Stomach (tissue), 9 donors: Measurements from ENCODE around the gene LTBP3. TPM values are rescaled to one million over a fixed set of nuclear protein-coding genes. Genes with fewer than 3 reads are reported as not detected.

Experiments used
- DNase-seq, 2 donors: peaks; one replicate each; pipeline versions ENCODE4 v3.0.0 to v3.0.0-alpha.2; 2013 to 2019
- H3K27ac ChIP-seq, 5 donors: fragments of 200-600 bp in 4 of 5; sonication (generic) in 4 of 5; one replicate each; pipeline ENCODE4 v1.5.1; 2013 to 2019; ENCODE audit warnings: mild to moderate bottlenecking in 1 of 5, moderate library complexity in 1 of 5
- H3K27me3 ChIP-seq, 3 donors: fragments of 200-600 bp; sonication (generic); one replicate each; pipeline ENCODE4 v1.5.1; 2017 to 2019; ENCODE audit warnings: mixed run types in 1 of 3
- H3K36me3 ChIP-seq, 4 donors: fragments of 200-600 bp; sonication (generic); 1 replicate in 3 of 4; 2 replicates in 1 of 4; pipeline ENCODE4 v1.5.1; 2016 to 2019
- H3K4me1 ChIP-seq, 4 donors: fragments of 200-600 bp; sonication (generic); one replicate each; pipeline ENCODE4 v1.5.1; 2016 to 2019
- H3K4me3 ChIP-seq, 4 donors: fragments of 200-600 bp; sonication (generic) in 3 of 4; one replicate each; pipeline ENCODE4 v1.5.1; 2016 to 2019; ENCODE audit warnings: mild to moderate bottlenecking in 1 of 4
- H3K9me3 ChIP-seq, 4 donors: fragments of 200-600 bp; sonication (generic); one replicate each; pipeline ENCODE4 v1.5.1; 2016 to 2019
- CTCF ChIP-seq, 7 experiments: fragments of 450-650 bp in 4 of 7; fragments of 200-600 bp in 3 of 7; sonication (generic) in 3 of 7; IDR thresholded peaks; one replicate each; pipeline ENCODE4 v1.5.1; 2016 to 2019; ENCODE audit warnings: antibody characterized with exemption in 7 of 7, control low read depth in 2 of 7, mild to moderate bottlenecking in 1 of 7
- EP300 ChIP-seq: sonication (generic); formaldehyde crosslinking; IDR thresholded peaks from one replicate; pipeline ENCODE4 v1.6.1; 2017; ENCODE audit warnings: antibody characterized with exemption
- POLR2A ChIP-seq, 4 donors: fragments of 450-650 bp; IDR thresholded peaks; one replicate each; pipeline ENCODE4 v1.6.1; 2016; ENCODE audit warnings: antibody characterized with exemption in 4 of 4, control low read depth in 2 of 4, mild to moderate bottlenecking in 1 of 4, moderate library complexity in 1 of 4
- POLR2AphosphoS5 ChIP-seq, 3 donors: sonication (generic); formaldehyde crosslinking; IDR thresholded peaks; one replicate each; pipeline ENCODE4 v1.6.1; 2016; ENCODE audit warnings: antibody characterized with exemption in 3 of 3
- WGBS, 5 donors: extraction: QIAGEN DNeasy Blood & Tissue Kit in 3 of 5; methylation state at CpG; one replicate each; pipeline versions ENCODE4 v1.1.5 to v1.1.7; 2013 to 2018; 5-methylcytosine and 5-hydroxymethylcytosine counted together
- intact Hi-C: fragments of 100-400 bp; cut with DNase I; formaldehyde crosslinking; loops from one replicate; pipeline ENCODE4 v1.15.1; 2023; ENCODE audit warnings: low total_unique reads
- polyA plus RNA-seq, 3 donors: library from polyadenylated mRNA; stranded (reverse); fragments of 200-250 nt; gene quantifications; one replicate each; pipeline ENCODE4 v1.2.3, GENCODE V29; 2013
- total RNA-seq, 5 donors: library from RNA; depleted of rRNA; stranded (reverse); fragments of >200 nt; gene quantifications; one replicate each; pipeline versions ENCODE4 v1.1.0 to v1.2.3, GENCODE V29; 2014 to 2016
- donor health status: healthy with polysubstance abuse.
- donor health status: Bipolar disorder and iron deficiency.
- donor health status: healthy.

LTBP3 gene
- total and polyA plus RNA-seq, 8 donors: 26.9 to 452 (median 79.3) TPM

DNA sequence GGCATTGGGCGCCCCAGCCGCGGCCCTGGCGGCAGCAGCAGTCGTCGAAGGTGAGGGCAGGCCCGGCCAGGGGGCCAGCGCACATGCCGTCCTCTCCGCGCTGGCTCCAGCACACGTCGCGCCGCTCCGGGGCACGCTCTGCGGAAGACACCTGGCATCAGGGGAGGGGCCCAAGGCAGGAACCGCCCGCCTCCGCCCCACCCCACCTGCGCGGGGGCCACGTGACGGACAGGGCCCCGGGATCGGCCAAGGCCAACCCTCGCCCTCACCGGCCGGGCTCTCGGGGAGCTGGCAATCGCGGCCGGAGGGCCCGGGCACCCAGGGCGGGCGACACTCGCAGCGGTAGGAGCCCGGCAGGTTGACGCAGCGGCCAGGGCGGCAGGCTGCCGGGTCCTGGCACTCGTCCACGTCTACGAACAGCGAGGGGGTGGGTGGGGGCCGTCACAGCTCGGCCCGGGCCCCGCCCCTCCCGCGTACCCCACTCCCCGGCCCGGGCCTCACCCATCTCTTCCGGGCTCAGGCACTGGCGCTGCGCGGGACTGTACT lies 18.3 kb downstream of the LTBP3 start:
- intact Hi-C loops: no loop called here
- DNase-seq: peak; percentile 83 to 94
- peak overlapping the region; percentile 84 to 94 (median 89) for H3K27ac ChIP-seq
- no peak for TF ChIP-seq POLR2A (IDR thresholded peaks at IDR 0.05)
- peak in 1 of 3 donors; percentile 40 for TF ChIP-seq POLR2AphosphoS5 (IDR thresholded peaks at IDR 0.05)
- TF ChIP-seq CTCF (IDR thresholded peaks at IDR 0.05): peak in 1 of 7 experiments; percentile 49
- 5 to 21% (median 12%) methylated on average over 22 to 60 of the region's 60 CpGs for WGBS, 5 donors
- no peaks in the 10 kb centered on the region for H3K27me3 ChIP-seq
- H3K4me1 ChIP-seq: peaks cover 25 to 34% (median 29%) of the 10 kb centered on the region in 4 donors
- no peaks in the 10 kb centered on the region for H3K9me3 ChIP-seq
- H3K36me3 ChIP-seq: peaks cover 15 to 61% (median 51%) of the 10 kb centered on the region in 4 donors
- H3K4me3 ChIP-seq: peak overlapping the region; percentile 52 to 72 (median 57)

- H3K36me3 ChIP-seq: peaks cover 15 to 63% (median 58%) of the 10 kb centered on the region in 4 donors
- peak overlapping the region; percentile 52 to 72 (median 57) for H3K4me3 ChIP-seq
- peak overlapping the region; percentile 84 to 94 (median 89) for H3K27ac ChIP-seq
- DNase-seq: peak in 1 of 2 donors; percentile 57
- H3K9me3 ChIP-seq: no peaks in the 10 kb centered on the region
- intact Hi-C loops: no loop called here
- 75 to 88% (median 84%) methylated on average over 65 to 92 of the region's 92 CpGs for WGBS, 5 donors
- peaks cover 25 to 34% (median 29%) of the 10 kb centered on the region in 4 donors for H3K4me1 ChIP-seq
- TF ChIP-seq POLR2A (IDR thresholded peaks at IDR 0.05) (no peak), EP300 (no peak), CTCF (IDR thresholded peaks at IDR 0.05) (no peak), POLR2AphosphoS5 (IDR thresholded peaks at IDR 0.05) (no peak)
- no peaks in the 10 kb centered on the region for H3K27me3 ChIP-seq
Observed at GRCh38 chr11:65538915-65539743, 19.0 kb downstream of the LTBP3 start.

GRCh38 chr11:65538232-65538914 lies 19.8 kb downstream of the LTBP3 start:
- peaks cover 25 to 34% (median 29%) of the 10 kb centered on the region in 4 donors for H3K4me1 ChIP-seq
- no peak overlapping the region for H3K4me3 ChIP-seq
- intact Hi-C loops: no loop called here
- 85 to 92% (median 87%) methylated on average over 37 to 43 of the region's 43 CpGs for WGBS, 5 donors
- H3K36me3 ChIP-seq: peaks cover 21 to 68% (median 61%) of the 10 kb centered on the region in 4 donors
- no peaks in the 10 kb centered on the region for H3K9me3 ChIP-seq
- TF ChIP-seq POLR2AphosphoS5 (IDR thresholded peaks at IDR 0.05) (no peak), EP300 (no peak), POLR2A (IDR thresholded peaks at IDR 0.05) (no peak)
- no peaks in the 10 kb centered on the region for H3K27me3 ChIP-seq
- DNase-seq: no peak
- H3K27ac ChIP-seq: peak overlapping the region in 1 of 5 donors; percentile 17

DNA sequence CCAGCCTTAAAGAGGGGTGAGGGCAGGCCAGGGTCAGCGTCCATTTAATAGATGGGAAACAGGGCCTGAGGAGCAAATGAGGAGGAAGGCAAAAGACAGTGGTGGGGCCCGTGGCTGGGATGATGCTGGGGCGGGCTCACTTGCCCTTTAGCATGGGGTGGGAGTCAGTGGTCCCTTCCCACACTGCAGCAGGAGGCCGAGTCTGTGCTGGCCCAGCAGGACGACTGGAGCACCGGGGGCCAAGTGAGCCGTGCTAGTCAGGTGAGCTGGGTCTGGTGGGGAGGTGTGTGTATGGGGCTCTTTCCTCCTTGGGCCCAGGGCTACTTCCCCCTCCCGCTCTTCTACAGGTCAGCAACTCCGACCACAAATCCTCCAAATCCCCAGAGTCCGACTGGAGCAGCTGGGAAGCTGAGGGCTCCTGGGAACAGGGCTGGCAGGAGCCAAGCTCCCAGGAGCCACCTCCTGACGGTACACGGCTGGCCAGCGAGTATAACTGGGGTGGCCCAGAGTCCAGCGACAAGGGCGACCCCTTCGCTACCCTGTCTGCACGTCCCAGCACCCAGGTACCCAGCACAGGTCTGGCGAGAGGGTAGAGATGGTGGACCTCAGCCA lies 20.4 kb downstream of the LTBP3 start:
- 76 to 80% (median 77%) methylated on average over 13 to 18 of the region's 18 CpGs for whole genome bisulfite sequencing, 5 donors
- DNase-seq: peak in 1 of 2 donors; percentile 28
- Histone ChIP-seq H3K36me3 (peaks cover 26 to 68% (median 65%) of the 10 kb centered on the region in 4 donors), H3K4me1 (peaks cover 25 to 34% (median 29%) of the 10 kb centered on the region in 4 donors), H3K9me3 (no peaks in the 10 kb centered on the region), H3K4me3 (no peak overlapping the region), H3K27me3 (no peaks in the 10 kb centered on the region), H3K27ac (peak overlapping the region in 1 of 5 donors; percentile 17)
- TF ChIP-seq POLR2A (IDR thresholded peaks at IDR 0.05): no peak
- no peak for TF ChIP-seq EP300
- TF ChIP-seq POLR2AphosphoS5 (IDR thresholded peaks at IDR 0.05): no peak
- no peak for TF ChIP-seq CTCF (IDR thresholded peaks at IDR 0.05)
- intact Hi-C loops: no loop called here
